GM21737 (cell line): ENCODE measurements around the gene WDR81.

ENCODE experiments used
- ATAC-seq: cut with Tn5 transposase; IDR thresholded peaks from one replicate; pipeline ENCODE4 v1.9.1; 2021; ENCODE audit warnings: mild to moderate bottlenecking, moderate library complexity; ENCODE audit not compliant: unreplicated experiment

Gene WDR81

GRCh38 chr17:1776857-1777256 lies 52.4 kb downstream of the WDR81 start:
- no peak for ATAC-seq

DNA sequence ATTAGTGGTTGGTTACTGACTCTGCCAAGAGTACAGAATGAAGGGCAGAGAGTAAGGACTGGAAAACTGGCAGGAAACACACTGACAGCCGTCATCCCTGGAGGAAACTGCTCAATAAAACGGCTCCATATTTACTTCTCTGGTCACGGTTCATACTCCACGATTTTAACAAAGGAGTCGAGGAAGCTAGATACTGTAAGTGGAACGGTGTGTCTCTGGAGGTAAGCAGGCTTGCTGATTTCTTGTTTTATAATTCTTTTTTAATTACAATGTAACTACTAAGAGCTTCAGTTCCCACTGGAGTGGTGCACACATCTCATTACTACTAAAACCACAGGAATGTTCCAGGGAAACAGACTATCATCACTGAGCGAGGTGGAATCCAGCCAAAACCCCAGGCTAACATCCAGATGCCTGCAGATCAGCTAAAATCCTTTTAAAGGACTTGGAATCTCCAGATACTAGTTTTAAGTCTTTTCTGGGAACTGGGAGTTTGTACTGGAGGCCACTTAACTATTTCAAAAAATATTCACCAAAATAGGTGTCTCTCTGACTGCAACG lies 55.1 kb downstream of the WDR81 start:
- no peak for ATAC-seq

GRCh38 chr17:1782171-1782567 lies 57.7 kb downstream of the WDR81 start:
- ATAC-seq: no peak

DNA sequence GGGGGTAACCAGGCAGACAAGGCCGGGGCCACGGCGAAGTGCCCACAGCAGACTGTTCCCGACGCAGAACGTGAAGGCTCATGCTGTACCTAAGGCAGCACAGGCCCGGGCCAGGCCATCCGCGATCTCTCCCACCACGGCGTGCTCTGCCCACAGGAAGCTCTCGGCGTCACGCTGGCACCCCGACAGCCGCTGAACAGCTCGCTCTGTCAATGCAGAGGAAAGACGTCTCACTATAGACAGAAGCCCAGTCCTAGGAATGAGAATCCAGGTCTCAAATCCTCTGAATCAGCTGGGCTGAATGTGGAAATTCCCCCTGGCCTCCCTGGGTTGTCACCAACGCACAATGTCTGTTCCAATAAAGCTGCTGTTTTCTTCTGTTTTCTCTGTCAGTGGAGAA lies 58.8 kb downstream of the WDR81 start:
- ATAC-seq: no peak

GRCh38 chr17:1783834-1784611 lies 59.5 kb downstream of the WDR81 start:
- ATAC-seq: no peak

GRCh38 chr17:1785930-1786329 lies 61.4 kb downstream of the WDR81 start:
- ATAC-seq: no peak

- no peak for ATAC-seq
Observed at GRCh38 chr17:1786708-1787107, 62.2 kb downstream of the WDR81 start.

DNA sequence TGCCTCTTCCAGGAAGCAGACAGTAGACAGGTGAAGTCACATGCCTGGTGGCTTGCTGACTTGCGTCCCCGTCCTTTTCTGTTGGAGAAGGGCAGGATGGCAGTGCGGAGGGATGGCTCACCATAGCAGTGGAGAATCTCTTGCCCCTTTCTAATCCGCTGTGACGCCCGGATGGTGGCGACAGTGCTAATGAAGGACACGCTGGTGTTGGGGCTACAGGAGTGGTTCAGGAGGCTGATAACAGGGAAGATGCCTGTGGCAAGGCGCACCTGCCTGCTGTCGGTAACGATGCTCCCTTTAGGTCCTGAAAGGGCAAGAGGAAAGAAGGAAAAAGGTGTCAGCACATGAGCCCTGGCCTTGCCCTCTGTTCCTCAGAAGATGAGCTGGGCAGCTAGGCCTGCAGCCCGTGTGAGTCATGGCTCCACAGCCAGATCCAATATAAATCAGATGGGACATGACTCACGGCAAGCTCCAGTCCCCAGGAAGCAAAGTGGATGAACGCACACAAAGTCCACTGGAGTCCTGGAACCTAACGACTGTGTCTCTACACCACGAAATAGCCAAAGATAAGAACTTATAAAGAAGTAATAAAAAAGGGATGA lies 62.9 kb downstream of the WDR81 start:
- no peak for ATAC-seq
